ENCODE data around the gene FBXW12. TPM values are rescaled to one million over a fixed set of nuclear protein-coding genes. Genes with fewer than 3 reads are reported as not detected.

The FBXW12 gene
- total and polyA plus RNA-seq, 2 experiments from 2014 or later, result 0.39 to 0.51 TPM

GRCh38 chr3:48369693-48370332 is 2.2 kb upstream of the FBXW12 start:
- Histone ChIP-seq H3K27me3 (no peaks in the 10 kb centered on the region), H3K36me3 (no peaks in the 10 kb centered on the region), H3K4me1 (ENCODE audit: low read depth) (peaks cover 28% of the 10 kb centered on the region), H3K4me3 (no peak overlapping the region), H3K27ac (no peak overlapping the region), H3K9me3 (ENCODE audit: low read depth) (no peaks in the 10 kb centered on the region)
- no peak for TF ChIP-seq CTCF (IDR thresholded peaks at IDR 0.05; ENCODE audit: low read depth, low read length)
- DNase-seq (ENCODE audit: low read depth in 1 of 2, low spot score in 1 of 2), result peak in 1 of 2 donors; percentile 9

- Histone ChIP-seq H3K4me3 (no peak overlapping the region), H3K9me3 (ENCODE audit: low read depth) (no peaks in the 10 kb centered on the region), H3K36me3 (no peaks in the 10 kb centered on the region), H3K27me3 (no peaks in the 10 kb centered on the region), H3K27ac (no peak overlapping the region), H3K4me1 (ENCODE audit: low read depth) (peaks cover 28% of the 10 kb centered on the region)
- no peak for TF ChIP-seq CTCF (IDR thresholded peaks at IDR 0.05; ENCODE audit: low read depth, low read length)
- DNase-seq (ENCODE audit: low read depth in 1 of 2, low spot score in 1 of 2), result no peak
Observed at GRCh38 chr3:48370333-48370713, 1.7 kb upstream of the FBXW12 start.

GRCh38 chr3:48372377-48372770 is 355 bp downstream of the FBXW12 start:
- no peaks in the 10 kb centered on the region for H3K36me3 ChIP-seq
- no peak for DNase-seq (ENCODE audit: low read depth in 1 of 2, low spot score in 1 of 2)
- no peaks in the 10 kb centered on the region for H3K27me3 ChIP-seq
- H3K9me3 ChIP-seq (ENCODE audit: low read depth), result no peaks in the 10 kb centered on the region
- H3K4me1 ChIP-seq (ENCODE audit: low read depth), result peaks cover 28% of the 10 kb centered on the region
- H3K27ac ChIP-seq, result peak overlapping the region; percentile 76
- no peak overlapping the region for H3K4me3 ChIP-seq
- TF ChIP-seq CTCF (IDR thresholded peaks at IDR 0.05; ENCODE audit: low read depth, low read length), result no peak

GRCh38 chr3:48372862-48373435 is 930 bp downstream of the FBXW12 start:
- Histone ChIP-seq H3K4me3 (no peak overlapping the region), H3K9me3 (ENCODE audit: low read depth) (no peaks in the 10 kb centered on the region), H3K36me3 (no peaks in the 10 kb centered on the region), H3K27me3 (no peaks in the 10 kb centered on the region), H3K4me1 (ENCODE audit: low read depth) (peaks cover 28% of the 10 kb centered on the region), H3K27ac (peak overlapping the region; percentile 76)
- peak in 1 of 2 donors; percentile 51 for DNase-seq (ENCODE audit: low read depth in 1 of 2, low spot score in 1 of 2)
- TF ChIP-seq CTCF (IDR thresholded peaks at IDR 0.05; ENCODE audit: low read depth, low read length), result no peak

- Histone ChIP-seq H3K4me3 (no peak overlapping the region), H3K27me3 (no peaks in the 10 kb centered on the region), H3K27ac (no peak overlapping the region), H3K36me3 (no peaks in the 10 kb centered on the region), H3K4me1 (ENCODE audit: low read depth) (no peaks in the 10 kb centered on the region), H3K9me3 (ENCODE audit: low read depth) (no peaks in the 10 kb centered on the region)
- DNase-seq (ENCODE audit: low read depth in 1 of 2, low spot score in 1 of 2), result no peak
- TF ChIP-seq CTCF (IDR thresholded peaks at IDR 0.05; ENCODE audit: low read depth, low read length), result no peak
Observed at GRCh38 chr3:48387634-48388033, 15.6 kb downstream of the FBXW12 start.

Measured in cardiac muscle cell (in vitro differentiated cells and primary cell).